Naive thymus-derived CD4-positive, alpha-beta T cell (primary cell): ENCODE data around the gene GARNL3. TPM values are rescaled to one million over a fixed set of nuclear protein-coding genes. Genes with fewer than 3 reads are reported as not detected.

ENCODE experiments used
- ATAC-seq: fragments of 150-1000 bp; cut with Tn5 transposase; 2 replicates; pipeline ENCODE4 v1.10.0; 2021; ENCODE audit warnings: mild to moderate bottlenecking, moderate library complexity
- CTCF ChIA-PET: fragments of 350-600 bp; sonication (Branson Sonifier 250); formaldehyde crosslinking; loops from one replicate; lab custom pipeline; 2021; ENCODE audit warnings: antibody characterized with exemption; lab: Charles Lee
- POLR2A ChIA-PET: fragments of 350-600 bp; sonication (Branson Sonifier 250); formaldehyde crosslinking; loops from one replicate; lab custom pipeline; 2021; ENCODE audit warnings: antibody characterized with exemption, inconsistent platforms; lab: Charles Lee
- DNase-seq, 9 donors: peaks; one replicate each; pipeline versions ENCODE4 v3.0.0 to v3.0.0-alpha.2; 2020 to 2022; ENCODE audit warnings: mixed read lengths in 1 of 9
- H3K27ac ChIP-seq: one replicate; pipeline ENCODE4 v1.7.0; 2013; ENCODE audit warnings: mild to moderate bottlenecking, low read depth, low read length, moderate library complexity
- H3K27me3 ChIP-seq, 2 donors: one replicate each; pipeline ENCODE4 v1.7.0; 2013; ENCODE audit warnings: low read length in 2 of 2, mild to moderate bottlenecking in 2 of 2, moderate library complexity in 2 of 2; ENCODE audit not compliant: control insufficient read depth in 2 of 2, insufficient read depth in 2 of 2
- H3K36me3 ChIP-seq, 3 experiments: 1 replicate in 2 of 3; 2 replicates in 1 of 3; pipeline ENCODE4 v1.7.0; 2013; ENCODE audit warnings: low read length in 3 of 3, mild to moderate bottlenecking in 3 of 3, moderate library complexity in 1 of 3; ENCODE audit not compliant: insufficient read depth in 3 of 3, control insufficient read depth in 2 of 3
- H3K4me1 ChIP-seq, 2 donors: one replicate each; pipeline ENCODE4 v1.7.0; 2013; ENCODE audit warnings: low read length in 2 of 2, mild to moderate bottlenecking in 2 of 2, moderate library complexity in 1 of 2; ENCODE audit not compliant: control insufficient read depth in 2 of 2, insufficient read depth in 2 of 2
- H3K4me3 ChIP-seq: 2 replicates; pipeline ENCODE4 v1.7.0; 2013; ENCODE audit warnings: mild to moderate bottlenecking, low read length
- H3K9me3 ChIP-seq, 3 experiments: 1 replicate in 2 of 3; 2 replicates in 1 of 3; pipeline ENCODE4 v1.7.0; 2013; ENCODE audit warnings: low read length in 3 of 3; ENCODE audit not compliant: control insufficient read depth in 2 of 3
- H3K27ac Mint-ChIP-seq, 9 donors: one replicate each; pipeline ENCODE4 v1.8.0; 2020 to 2022; ENCODE audit warnings: mixed read lengths in 9 of 9, mild to moderate bottlenecking in 8 of 9, moderate library complexity in 5 of 9, inconsistent platforms in 2 of 9
- H3K27me3 Mint-ChIP-seq, 5 donors: one replicate each; pipeline ENCODE4 v1.8.0; 2021 to 2022; ENCODE audit warnings: mixed read lengths in 5 of 5, mild to moderate bottlenecking in 1 of 5
- H3K36me3 Mint-ChIP-seq, 5 donors: one replicate each; pipeline ENCODE4 v1.8.0; 2020 to 2022; ENCODE audit warnings: mixed read lengths in 5 of 5, mild to moderate bottlenecking in 3 of 5, inconsistent platforms in 1 of 5
- H3K4me1 Mint-ChIP-seq, 7 donors: one replicate each; pipeline ENCODE4 v1.8.0; 2020 to 2022; ENCODE audit warnings: mixed read lengths in 7 of 7, mild to moderate bottlenecking in 3 of 7, inconsistent platforms in 1 of 7
- H3K4me3 Mint-ChIP-seq, 10 donors: one replicate each; pipeline ENCODE4 v1.8.0; 2020 to 2022; ENCODE audit warnings: mild to moderate bottlenecking in 10 of 10, mixed read lengths in 10 of 10, moderate library complexity in 6 of 10, inconsistent platforms in 2 of 10
- H3K9me3 Mint-ChIP-seq, 11 donors: one replicate each; pipeline ENCODE4 v1.8.0; 2020 to 2022; ENCODE audit warnings: mixed read lengths in 11 of 11, mild to moderate bottlenecking in 4 of 11, inconsistent platforms in 1 of 11, moderate library complexity in 1 of 11
- intact Hi-C, 2 donors: fragments of 100-400 bp; cut with micrococcal nuclease; formaldehyde crosslinking; loops; one replicate each; pipeline ENCODE4 v1.15.1; 2023
- polyA plus RNA-seq, 2 donors: library from polyadenylated mRNA; unstranded; fragments of 300-500 nt; fragmentation: Illumina TruSeq; gene quantifications; one replicate each; pipeline ENCODE4 v1.2.3, GENCODE V29; 2021
- total RNA-seq, 6 experiments: library from RNA in 5 of 6; stranded (reverse) in 5 of 6; gene quantifications; 1 replicate in 5 of 6; 2 replicates in 1 of 6; pipeline ENCODE4 v1.2.3 and lab custom pipeline; 2021 to 2026

The GARNL3 gene
- total and polyA plus RNA-seq, 7 experiments from 2014 or later = 0.85 to 4.1 (median 2.6) TPM; not detected in 1

DNA sequence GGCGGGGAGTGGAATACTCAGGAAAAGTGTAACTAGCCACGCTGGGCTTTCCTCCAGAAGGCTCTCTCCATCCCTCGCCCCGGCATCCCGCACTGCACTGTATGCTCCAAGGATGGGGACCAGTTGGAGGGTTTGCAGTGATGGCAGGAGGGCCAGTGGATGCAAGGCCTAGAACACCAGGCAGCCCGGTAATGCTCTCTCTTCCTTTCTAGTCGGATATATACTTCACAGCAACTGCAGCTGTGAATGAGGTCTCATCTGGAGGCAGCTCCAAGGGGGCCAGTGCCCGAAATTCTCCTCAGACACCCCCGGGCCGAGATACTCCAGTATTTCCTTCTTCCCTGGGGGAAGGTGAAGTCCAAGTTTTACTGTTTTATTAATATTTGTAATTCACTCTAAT, 122.4 kb downstream of the GARNL3 start:
- H3K27me3 ChIP-seq = peaks cover 6 to 34% of the 10 kb centered on the region in 2 donors

DNA sequence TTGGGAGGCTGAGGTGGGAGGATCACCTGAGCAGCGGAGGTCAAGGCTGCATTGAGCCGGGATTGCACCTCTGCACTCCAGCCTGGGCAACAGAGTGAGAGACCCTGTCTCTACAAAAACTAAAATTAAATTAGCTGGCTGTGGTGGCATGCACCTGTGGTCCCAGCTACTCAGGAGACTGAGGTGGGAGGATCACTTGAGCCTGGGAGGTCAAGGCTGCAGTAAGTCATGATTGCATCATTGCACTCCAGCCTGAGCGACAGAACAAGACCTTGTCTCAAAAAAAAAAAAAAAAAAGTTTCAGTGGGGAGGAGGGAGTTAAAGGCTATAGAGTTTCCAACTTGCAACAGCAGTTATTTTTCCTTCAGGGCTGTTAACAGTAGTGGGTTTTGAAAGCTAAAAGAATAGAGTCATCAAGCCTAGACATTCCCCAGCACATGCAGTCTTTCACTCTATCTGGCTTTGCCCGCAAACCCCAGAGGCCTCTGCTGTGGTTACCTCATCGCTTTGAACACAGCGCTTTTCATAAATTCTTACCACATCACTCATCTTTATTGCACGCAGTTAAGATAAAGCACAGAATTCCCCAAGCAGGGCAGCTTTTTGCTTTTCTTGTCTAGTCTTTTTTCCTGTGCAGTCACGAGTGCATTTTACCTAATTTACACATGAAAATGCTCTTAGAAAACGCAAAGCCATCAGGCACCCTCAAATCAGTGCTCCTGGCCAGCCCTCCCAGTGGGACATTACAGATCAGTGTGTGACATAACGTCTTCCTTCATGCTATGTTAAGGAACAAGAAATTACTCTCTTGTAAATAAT, 123.7 kb downstream of the GARNL3 start:
- H3K27ac Mint-ChIP-seq = peak overlapping the region; percentile 19 to 94 (median 82)
- intact Hi-C loops = loop anchor here (1.0 to 5.0 kb wide), 8 partner anchors 8 to 402 kb away; partner anchors contain the start of genes LRSAM1 (in 2 of the 2), RPL12 (in 2 of the 2) and ZNF79 (in 2 of the 2)
- peaks cover 13 to 20% of the 10 kb centered on the region in 2 donors for H3K4me1 ChIP-seq
- ChIA-PET CTCF (interaction anchor here (0.6 to 1.9 kb wide), 6 partner anchors 8 to 335 kb away, joined by 3 to 5 read pairs (median 4); partner anchors contain the start of gene SLC2A8), POLR2A (interaction anchor here (0.6 to 2.4 kb wide), 8 partner anchors 8 to 405 kb away, joined by 3 to 14 read pairs (median 5); partner anchors contain the start of genes LRSAM1, RPL12 and ZNF79)
- peaks cover 65 to 78% (median 72%) of the 10 kb centered on the region in 5 donors for H3K27me3 Mint-ChIP-seq
- H3K9me3 ChIP-seq = no peaks in the 10 kb centered on the region
- no peaks in the 10 kb centered on the region for H3K36me3 ChIP-seq
- peak overlapping the region; percentile 16 to 73 (median 55) for H3K4me3 Mint-ChIP-seq
- DNase-seq (peak; percentile 67 to 97 (median 94)), ATAC-seq (peak; percentile 98)
- no peak overlapping the region for H3K27ac ChIP-seq
- peaks cover 0 to 5% (median 0%) of the 10 kb centered on the region in 11 donors for H3K9me3 Mint-ChIP-seq
- peaks cover 6 to 46% of the 10 kb centered on the region in 2 donors for H3K27me3 ChIP-seq
- no peaks in the 10 kb centered on the region for H3K36me3 Mint-ChIP-seq
- peaks cover 23 to 44% (median 28%) of the 10 kb centered on the region in 7 donors for H3K4me1 Mint-ChIP-seq
- H3K4me3 ChIP-seq = no peak overlapping the region

More for the DNA sequence above, 122.4 kb downstream of the GARNL3 start:
- intact Hi-C loops = loop anchor here (5.0 kb wide), 2 partner anchors 75 to 400 kb away; no protein-coding TSS in a partner anchor
- Mint-ChIP-seq H3K9me3 (peaks cover 0 to 5% (median 0%) of the 10 kb centered on the region in 11 donors), H3K27me3 (peaks cover 65 to 74% (median 70%) of the 10 kb centered on the region in 5 donors), H3K36me3 (no peaks in the 10 kb centered on the region), H3K4me1 (peaks cover 20 to 39% (median 28%) of the 10 kb centered on the region in 7 donors), H3K4me3 (no peak overlapping the region), H3K27ac (peak overlapping the region in 1 of 9 donors; percentile 6)
- DNase-seq (peak in 1 of 9 donors; percentile 19), ATAC-seq (no peak)
- CTCF ChIA-PET = interaction anchor here (1.9 kb wide), 1 partner anchor 9 kb away, joined by 4 read pairs; the partner anchor contains the start of gene SLC2A8
- Histone ChIP-seq H3K27ac (no peak overlapping the region), H3K4me3 (no peak overlapping the region), H3K36me3 (no peaks in the 10 kb centered on the region), H3K9me3 (no peaks in the 10 kb centered on the region), H3K4me1 (peaks cover 13 to 20% of the 10 kb centered on the region in 2 donors)
- POLR2A ChIA-PET = interaction anchor here (1.7 to 1.8 kb wide), 2 partner anchors 9 to 12 kb away, joined by 5 read pairs; no protein-coding TSS in a partner anchor

DNA sequence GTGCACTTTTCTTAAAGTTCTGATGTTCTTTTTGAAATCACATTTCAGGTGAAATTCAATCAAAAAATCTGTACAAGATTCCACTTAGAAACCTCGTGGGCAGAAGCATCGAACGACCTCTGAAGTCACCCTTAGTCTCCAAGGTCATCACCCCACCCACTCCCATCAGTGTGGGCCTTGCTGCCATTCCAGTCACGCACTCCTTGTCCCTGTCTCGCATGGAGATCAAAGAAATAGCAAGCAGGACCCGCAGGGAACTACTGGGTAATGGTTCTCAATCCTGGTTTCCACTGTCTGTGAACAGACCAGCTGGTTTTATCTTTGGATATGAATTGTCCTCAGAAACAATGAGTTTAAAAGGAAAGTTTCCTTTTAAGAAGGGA, 124.3 kb downstream of the GARNL3 start:
- intact Hi-C loops = loop anchor here (1.0 to 5.0 kb wide), 8 partner anchors 7 to 403 kb away; partner anchors contain the start of genes LRSAM1 (in 2 of the 2), RPL12 (in 2 of the 2) and ZNF79 (in 2 of the 2)
- Histone ChIP-seq H3K27ac (no peak overlapping the region), H3K9me3 (no peaks in the 10 kb centered on the region), H3K36me3 (no peaks in the 10 kb centered on the region), H3K4me3 (no peak overlapping the region), H3K4me1 (peaks cover 13 to 20% of the 10 kb centered on the region in 2 donors), H3K27me3 (peaks cover 6 to 52% of the 10 kb centered on the region in 2 donors)
- peak overlapping the region; percentile 19 to 94 (median 82) for H3K27ac Mint-ChIP-seq
- peaks cover 0 to 5% (median 0%) of the 10 kb centered on the region in 11 donors for H3K9me3 Mint-ChIP-seq
- POLR2A ChIA-PET = interaction anchor here (0.6 to 2.4 kb wide), 6 partner anchors 10 to 404 kb away, joined by 3 to 14 read pairs (median 6); partner anchors contain the start of genes LRSAM1, RPL12 and ZNF79
- ATAC-seq (no peak), DNase-seq (peak in 1 of 9 donors; percentile 19)
- H3K27me3 Mint-ChIP-seq = peaks cover 67 to 79% (median 72%) of the 10 kb centered on the region in 5 donors
- H3K4me3 Mint-ChIP-seq = peak overlapping the region; percentile 8 to 73 (median 55)
- H3K4me1 Mint-ChIP-seq = peaks cover 25 to 41% (median 28%) of the 10 kb centered on the region in 7 donors
- H3K36me3 Mint-ChIP-seq = no peaks in the 10 kb centered on the region
- CTCF ChIA-PET = interaction anchor here (0.6 to 0.8 kb wide), 5 partner anchors 10 to 200 kb away, joined by 3 to 5 read pairs (median 4); no protein-coding TSS in a partner anchor

DNA sequence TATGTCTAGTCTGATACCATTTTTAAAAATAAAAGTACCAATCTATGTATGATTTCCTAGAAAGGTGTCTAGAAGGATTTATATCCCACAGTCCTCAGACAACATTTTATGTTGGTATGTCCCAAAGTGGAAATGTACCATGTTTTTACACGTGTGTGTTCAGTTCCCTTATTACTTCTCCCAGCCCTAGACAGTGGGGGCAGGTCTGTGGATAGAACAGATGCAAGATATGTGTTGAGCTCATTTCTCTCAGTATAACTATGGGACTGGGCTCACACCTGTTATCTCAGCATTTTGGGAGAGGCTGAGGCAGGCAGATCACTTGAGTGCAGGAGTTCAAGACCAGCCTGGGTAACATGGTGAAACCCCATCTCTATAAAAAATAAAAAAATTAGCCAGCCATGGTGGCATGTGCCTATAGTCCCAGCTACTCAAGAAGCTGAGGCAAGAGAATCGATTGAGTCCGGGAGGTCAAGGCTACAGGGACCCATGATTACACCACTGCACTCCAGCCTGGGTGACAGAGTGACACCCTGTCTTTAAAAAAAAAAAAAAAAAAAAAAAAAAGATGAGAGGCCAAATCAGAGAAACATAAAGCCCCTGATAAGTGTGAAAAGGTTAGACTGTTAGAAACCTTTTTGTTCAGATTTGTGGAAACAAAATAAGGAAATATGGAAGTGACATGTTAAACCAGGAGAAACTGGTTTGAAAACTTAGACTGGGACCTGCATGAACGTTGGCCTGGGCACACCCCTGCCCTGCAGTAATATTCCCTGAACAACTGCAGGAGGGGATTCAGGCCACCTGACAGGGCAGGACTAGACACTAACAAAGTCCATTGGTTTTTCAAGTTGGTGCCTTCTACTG, 125.0 kb downstream of the GARNL3 start:
- Mint-ChIP-seq H3K4me3 (no peak overlapping the region), H3K27me3 (peaks cover 63 to 79% (median 72%) of the 10 kb centered on the region in 5 donors), H3K36me3 (no peaks in the 10 kb centered on the region), H3K4me1 (peaks cover 25 to 35% (median 28%) of the 10 kb centered on the region in 7 donors), H3K9me3 (peaks cover 0 to 5% (median 0%) of the 10 kb centered on the region in 11 donors), H3K27ac (peak overlapping the region in 3 of 9 donors; percentile 8 to 89 (median 24))
- Histone ChIP-seq H3K4me3 (no peak overlapping the region), H3K4me1 (peaks cover 13 to 20% of the 10 kb centered on the region in 2 donors), H3K27ac (no peak overlapping the region), H3K9me3 (no peaks in the 10 kb centered on the region), H3K36me3 (no peaks in the 10 kb centered on the region), H3K27me3 (peaks cover 6 to 51% of the 10 kb centered on the region in 2 donors)
- ChIA-PET CTCF (interaction anchor here (0.7 to 0.8 kb wide), 2 partner anchors 9 to 27 kb away, joined by 3 to 5 read pairs; no protein-coding TSS in a partner anchor), POLR2A (interaction anchor here (0.6 to 2.4 kb wide), 4 partner anchors 14 to 405 kb away, joined by 3 to 14 read pairs (median 6); partner anchors contain the start of genes LRSAM1, RPL12 and ZNF79)
- ATAC-seq (no peak), DNase-seq (peak in 1 of 9 donors; percentile 18)
- intact Hi-C loops = loop anchor here (2.0 to 5.0 kb wide), 3 partner anchors 61 to 402 kb away; partner anchors contain the start of genes LRSAM1 (in 1 of the 2) and RPL12 (in 1 of the 2)

DNA sequence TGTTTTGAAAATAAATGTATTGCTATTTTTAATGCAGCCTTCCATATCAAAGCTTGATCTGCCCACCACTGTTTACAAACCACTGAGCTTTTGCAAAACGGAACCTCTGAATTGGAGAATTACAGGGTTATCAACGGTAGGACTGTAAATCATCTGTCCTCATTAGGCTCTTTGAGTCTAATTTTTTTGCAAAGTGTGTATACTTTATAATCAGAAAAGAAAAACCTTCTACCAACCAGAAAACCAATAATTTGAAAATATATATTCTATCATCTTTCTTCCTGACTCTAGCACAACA, 125.6 kb downstream of the GARNL3 start:
- Histone ChIP-seq H3K36me3 (no peaks in the 10 kb centered on the region), H3K27ac (no peak overlapping the region), H3K9me3 (no peaks in the 10 kb centered on the region), H3K4me3 (no peak overlapping the region), H3K27me3 (peaks cover 6 to 45% of the 10 kb centered on the region in 2 donors), H3K4me1 (peaks cover 13 to 20% of the 10 kb centered on the region in 2 donors)
- Mint-ChIP-seq H3K27ac (peak overlapping the region in 2 of 9 donors; percentile 24 to 78), H3K36me3 (no peaks in the 10 kb centered on the region), H3K4me3 (no peak overlapping the region), H3K27me3 (peaks cover 57 to 80% (median 72%) of the 10 kb centered on the region in 5 donors), H3K9me3 (peaks cover 0 to 5% (median 0%) of the 10 kb centered on the region in 11 donors), H3K4me1 (peaks cover 25 to 35% (median 28%) of the 10 kb centered on the region in 7 donors)
- POLR2A ChIA-PET = interaction anchor here (2.4 kb wide), 1 partner anchor 60 kb away, joined by 14 read pairs; the partner anchor contains the start of genes LRSAM1 and RPL12
- no peak for ATAC-seq
- intact Hi-C loops = no loop called here
- no peak for DNase-seq
- CTCF ChIA-PET = no interaction called here
